Astrocyte of the cerebellum (primary cell): Measurements from ENCODE around the gene IGF1R.

Experiments
- DNase-seq: peaks from one replicate; pipeline ENCODE4 v3.0.0-alpha.2; 2011; ENCODE audit warnings: low read depth
- H3K4me3 ChIP-seq: 2 replicates; pipeline ENCODE4 v1.5.1; 2011; ENCODE audit warnings: mild to moderate bottlenecking, low read depth, low read length, moderate library complexity
- in situ Hi-C: cut with HindIII; loops from 2 replicates; pipeline ENCODE4 v1.10.0; 2017; ENCODE audit warnings: low sequenced_read_pairs
- TF ChIP-seq, protein P1 (sequence below): IDR thresholded peaks from 2 replicates; pipeline ENCODE4 v1.5.1; 2012; ENCODE audit warnings: low read length, low read depth, moderate library complexity, mild to moderate bottlenecking; ENCODE audit errors: missing control alignments

The IGF1R gene

DNA sequence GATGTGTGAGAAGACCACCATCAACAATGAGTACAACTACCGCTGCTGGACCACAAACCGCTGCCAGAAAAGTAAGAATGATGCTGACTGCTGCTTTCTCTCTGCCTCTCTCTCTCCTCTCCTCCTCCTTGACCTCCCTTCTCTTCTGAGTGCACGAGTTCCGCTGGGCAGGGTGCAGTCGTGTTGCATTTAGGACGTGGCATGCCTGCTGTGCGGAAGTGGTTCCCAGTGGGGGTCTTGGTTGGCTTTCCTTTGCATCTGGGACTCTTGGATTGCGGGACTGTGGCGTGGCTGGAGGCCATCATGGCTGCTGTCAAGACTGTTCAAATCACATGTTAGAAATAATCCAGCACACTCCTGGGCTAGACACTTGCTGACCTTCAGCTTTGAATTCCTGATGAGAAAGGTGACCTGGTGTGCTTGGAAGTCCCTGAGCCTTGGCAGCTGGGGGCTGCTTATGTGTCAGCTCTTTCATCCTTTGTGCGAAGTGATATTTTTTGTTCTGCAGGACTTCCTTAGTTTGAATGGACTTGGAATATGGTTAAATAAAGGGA lies 59.8 kb downstream of the IGF1R start:
- in situ Hi-C loops: no loop called here
- no peak for DNase-seq
- TF ChIP-seq, protein P1, sequence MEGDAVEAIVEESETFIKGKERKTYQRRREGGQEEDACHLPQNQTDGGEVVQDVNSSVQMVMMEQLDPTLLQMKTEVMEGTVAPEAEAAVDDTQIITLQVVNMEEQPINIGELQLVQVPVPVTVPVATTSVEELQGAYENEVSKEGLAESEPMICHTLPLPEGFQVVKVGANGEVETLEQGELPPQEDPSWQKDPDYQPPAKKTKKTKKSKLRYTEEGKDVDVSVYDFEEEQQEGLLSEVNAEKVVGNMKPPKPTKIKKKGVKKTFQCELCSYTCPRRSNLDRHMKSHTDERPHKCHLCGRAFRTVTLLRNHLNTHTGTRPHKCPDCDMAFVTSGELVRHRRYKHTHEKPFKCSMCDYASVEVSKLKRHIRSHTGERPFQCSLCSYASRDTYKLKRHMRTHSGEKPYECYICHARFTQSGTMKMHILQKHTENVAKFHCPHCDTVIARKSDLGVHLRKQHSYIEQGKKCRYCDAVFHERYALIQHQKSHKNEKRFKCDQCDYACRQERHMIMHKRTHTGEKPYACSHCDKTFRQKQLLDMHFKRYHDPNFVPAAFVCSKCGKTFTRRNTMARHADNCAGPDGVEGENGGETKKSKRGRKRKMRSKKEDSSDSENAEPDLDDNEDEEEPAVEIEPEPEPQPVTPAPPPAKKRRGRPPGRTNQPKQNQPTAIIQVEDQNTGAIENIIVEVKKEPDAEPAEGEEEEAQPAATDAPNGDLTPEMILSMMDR: no peak
- no peak overlapping the region for H3K4me3 ChIP-seq

GRCh38 chr15:98711810-98712209 lies 63.5 kb downstream of the IGF1R start:
- no peak for DNase-seq
- in situ Hi-C loops: no loop called here
- no peak overlapping the region for H3K4me3 ChIP-seq
- TF ChIP-seq, protein P1: no peak

GRCh38 chr15:98712845-98713584 lies 64.7 kb downstream of the IGF1R start:
- TF ChIP-seq, protein P1: no peak
- DNase-seq: no peak
- in situ Hi-C loops: no loop called here
- no peak overlapping the region for H3K4me3 ChIP-seq

GRCh38 chr15:98713585-98714001 lies 65.3 kb downstream of the IGF1R start:
- in situ Hi-C loops: no loop called here
- TF ChIP-seq, protein P1: no peak
- no peak for DNase-seq

DNA sequence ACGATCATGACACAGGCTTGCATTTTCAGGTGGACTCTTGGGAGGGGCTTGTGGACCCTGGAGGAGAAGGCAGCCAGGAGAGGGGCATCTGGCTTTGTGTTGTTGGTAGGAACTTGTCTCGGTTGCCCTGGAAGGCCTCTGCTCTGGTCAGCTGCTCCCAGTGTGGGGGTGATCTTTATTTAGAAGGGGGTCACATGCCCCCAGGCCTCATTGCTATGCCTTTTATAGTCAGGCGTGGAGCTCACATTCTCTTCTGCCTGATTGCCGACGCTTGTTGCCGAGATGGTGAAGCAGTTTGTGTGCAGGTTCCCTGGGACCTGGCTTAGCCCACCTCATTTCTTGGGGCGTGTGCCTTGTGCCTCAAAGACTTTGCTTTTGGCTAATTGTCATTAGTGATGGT lies 66.6 kb downstream of the IGF1R start:
- TF ChIP-seq, protein P1: no peak
- H3K4me3 ChIP-seq: no peak overlapping the region
- in situ Hi-C loops: no loop called here
- no peak for DNase-seq

More at GRCh38 chr15:98713585-98714001, 65.3 kb downstream of the IGF1R start:
- no peak overlapping the region for H3K4me3 ChIP-seq

GRCh38 chr15:98715401-98715800 lies 67.1 kb downstream of the IGF1R start:
- DNase-seq: no peak
- no peak overlapping the region for H3K4me3 ChIP-seq
- in situ Hi-C loops: no loop called here
- TF ChIP-seq, protein P1: no peak
